K562 (cell line): ENCODE results near the gene SEMA3G. TPM values are rescaled to one million over a fixed set of nuclear protein-coding genes. Genes with fewer than 3 reads are reported as not detected.

Experiments
- ATAC-seq: fragments of 200-7000 bp; cut with Tn5 transposase; 3 replicates; pipeline ENCODE4 v1.9.1; 2020; ENCODE audit warnings: moderate library complexity
- BruUV-seq: library from RNA; stranded (reverse); fragments of 400-500 nt; replicated peaks from 2 replicates; lab custom pipeline; 2021; lab: Mats Ljungman, UMichigan
- CTCF ChIA-PET: fragments of 300-600 bp; formaldehyde crosslinking; extraction: SDS; loops from one replicate; lab custom pipeline; 2021; ENCODE audit warnings: low intra/inter-chr PET ratio; lab: Yijun Ruan, JAX
- POLR2A ChIA-PET: fragments of 300-600, 350-650 bp; sonication (Branson Sonifier 250); formaldehyde crosslinking; extraction: SDS; loops from one replicate; lab custom pipeline; 2021; ENCODE audit warnings: antibody characterized with exemption, inconsistent platforms; lab: Yijun Ruan, JAX
- DNase-seq, 4 experiments: peaks; one replicate each; pipeline versions ENCODE4 v3.0.0 to v3.0.0-alpha.2; 2011 to 2018; ENCODE audit warnings: low spot score in 3 of 4, mixed read lengths in 3 of 4; ENCODE audit errors: extremely low read depth in 1 of 4
- FAIRE-seq: peaks from 2 replicates; lab custom pipeline; 2011; peaks lifted over from hg19 to GRCh38; lab: Jason Lieb, UNC
- H2AFZ ChIP-seq: 2 replicates; pipeline ENCODE4 v1.6.0; 2011; ENCODE audit warnings: low read depth, low read length, control low read depth, inconsistent platforms
- H3K27ac ChIP-seq: fragments of 200-600 bp; 3 replicates; pipeline ENCODE4 v1.8.0; 2011; ENCODE audit warnings: low read depth, mild to moderate bottlenecking, control low read depth, inconsistent platforms, low read length, moderate library complexity, mixed read lengths; ENCODE audit errors: extremely low read depth
- H3K27me3 ChIP-seq, 2 experiments: fragments of 300-600 bp in 1 of 2; 2 replicates in 1 of 2; 3 replicates in 1 of 2; pipeline versions ENCODE4 v1.6.0 to v1.8.0; 2011; ENCODE audit warnings: inconsistent platforms in 2 of 2, low read length in 2 of 2, mild to moderate bottlenecking in 1 of 2, mixed read lengths in 1 of 2, moderate library complexity in 1 of 2; ENCODE audit not compliant: control insufficient read depth in 2 of 2, insufficient read depth in 2 of 2
- H3K36me3 ChIP-seq: fragments of 300-600 bp; 3 replicates; pipeline ENCODE4 v1.8.0; 2011; ENCODE audit warnings: mild to moderate bottlenecking, low read length, inconsistent platforms; ENCODE audit not compliant: control insufficient read depth, insufficient read depth
- H3K4me1 ChIP-seq, 2 experiments: fragments of 200-600 bp in 1 of 2; replicated peaks in 1 of 2; 2 replicates in 1 of 2; 3 replicates in 1 of 2; pipeline versions ENCODE4 v1.5.1 to v1.8.0; 2011; ENCODE audit warnings: inconsistent platforms in 2 of 2, low read length in 2 of 2, mild to moderate bottlenecking in 1 of 2, mixed read lengths in 1 of 2, moderate library complexity in 1 of 2; ENCODE audit not compliant: control insufficient read depth in 2 of 2, insufficient read depth in 2 of 2
- H3K4me2 ChIP-seq: 2 replicates; pipeline ENCODE4 v1.6.1; 2011; ENCODE audit warnings: low read length, control low read depth, inconsistent platforms, mixed read lengths; ENCODE audit not compliant: insufficient read depth
- H3K4me3 ChIP-seq: fragments of 200-600 bp; sonication (generic), shearing (Covaris generic); 2 replicates; pipeline ENCODE4 v1.5.1; 2016; ENCODE audit warnings: control low read depth, inconsistent platforms
- H3K79me2 ChIP-seq: fragments of 200-600 bp; 3 replicates; pipeline ENCODE4 v1.8.0; 2011; ENCODE audit warnings: low read length, inconsistent platforms; ENCODE audit not compliant: control insufficient read depth, insufficient read depth
- H3K9ac ChIP-seq, 2 experiments: 2 replicates each; pipeline versions ENCODE4 v1.6.0 to v1.6.1; 2011; ENCODE audit warnings: low read depth in 2 of 2, low read length in 2 of 2, control low read depth in 1 of 2, inconsistent platforms in 1 of 2, mild to moderate bottlenecking in 1 of 2, mixed read lengths in 1 of 2; ENCODE audit not compliant: insufficient read depth in 1 of 2
- H3K9me1 ChIP-seq: one replicate; pipeline ENCODE4 v1.6.0; 2011; ENCODE audit warnings: inconsistent platforms, mild to moderate bottlenecking, low read length, moderate library complexity; ENCODE audit not compliant: control insufficient read depth, insufficient read depth
- H3K9me3 ChIP-seq: replicated peaks from 2 replicates; pipeline ENCODE4 v1.5.1; 2011; ENCODE audit warnings: low read depth, low read length, inconsistent platforms; ENCODE audit not compliant: control insufficient read depth, insufficient read depth
- H4K20me1 ChIP-seq: replicated peaks from 2 replicates; pipeline ENCODE4 v1.6.1; 2011; ENCODE audit warnings: low read length, inconsistent platforms, mixed read lengths; ENCODE audit not compliant: control insufficient read depth, insufficient read depth
- FOXP4 ChIP-seq: sonication (generic); formaldehyde crosslinking; IDR thresholded peaks from 2 replicates; pipeline ENCODE4 v1.8.0; 2022; ENCODE audit warnings: mild to moderate bottlenecking, missing genetic modification reagents, borderline replicate concordance
- WGBS: fragments of 100-300 bp; shearing (Covaris generic); methylation state at CpG from one replicate; pipeline ENCODE4 v1.1.6; 2016; ENCODE audit warnings: low coverage, mixed read lengths; ENCODE audit not compliant: insufficient coverage; ENCODE audit errors: missing lambda C conversion rate; 5-methylcytosine and 5-hydroxymethylcytosine counted together
- in situ Hi-C: fragments of 300-500 bp; cut with MboI; formaldehyde crosslinking; loops from 4 replicates; pipeline ENCODE4 v1.15.0; 2018; ENCODE audit warnings: inconsistent platforms, mixed read lengths
- intact Hi-C: fragments of 100-400 bp; cut with micrococcal nuclease; formaldehyde crosslinking; loops from 2 replicates; pipeline ENCODE4 v1.14.2; 2022
- polyA plus RNA-seq, 8 experiments: library from polyadenylated mRNA; depleted of rRNA in 4 of 8; stranded (reverse) in 5 of 8; unstranded in 3 of 8; fragments of >200 nt; fragmentation: Nextera tagmentation in 2 of 8; fragmentation: Illumina TruSeq in 1 of 8; extraction: Ambion mirVana in 2 of 8; extraction: Trizol in 1 of 8; gene quantifications; 2 replicates each; pipeline versions ENCODE4 v1.2.1 to v1.2.3, GENCODE V29; 2011 to 2014; ENCODE audit warnings: inconsistent platforms in 1 of 8, missing spikeins in 1 of 8
- total RNA-seq, 7 experiments: library from RNA; depleted of rRNA in 6 of 7; stranded (reverse); fragments of >200 nt in 6 of 7; fragmentation: Illumina TruSeq in 2 of 7; extraction: Trizol in 2 of 7; gene quantifications; 2 replicates each; pipeline versions ENCODE4 v1.2.1 to v1.2.3, GENCODE V29; 2011 to 2021; ENCODE audit warnings: low replicate concordance in 1 of 7

The SEMA3G gene
- total and polyA plus RNA-seq, 9 of the 15 experiments (the other 6 are each of a cell fraction or from before 2014, with no cell fraction given), result 0.04 to 0.07 (median 0.05) TPM; not detected in 6

DNA sequence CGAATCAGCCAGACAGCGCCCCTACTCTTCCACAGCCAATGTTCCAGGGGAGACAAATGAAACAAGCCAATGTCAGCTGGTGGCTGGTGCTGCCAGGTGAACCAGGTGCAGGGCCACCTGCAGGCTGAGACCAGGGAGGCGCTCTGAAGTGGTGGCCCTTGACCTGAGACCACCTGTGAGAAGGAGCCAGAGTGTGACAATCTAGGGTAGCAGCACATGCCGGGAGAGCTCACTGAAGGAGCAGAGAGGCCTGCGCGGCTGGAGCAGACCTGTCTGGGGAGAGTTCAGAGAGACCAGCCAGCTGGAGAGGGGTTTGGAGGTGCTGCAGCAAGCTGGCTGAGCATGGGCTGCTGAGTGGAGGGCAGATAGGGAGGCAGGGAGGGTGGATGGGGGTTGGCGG, 49.5 kb upstream of the SEMA3G start:
- 79% methylated on average over 4 of the region's 7 CpGs for WGBS

More for the DNA sequence above, 49.5 kb upstream of the SEMA3G start:
- no peaks in the 10 kb centered on the region for H3K9me3 ChIP-seq
- H3K4me3 ChIP-seq, result no peak overlapping the region
- CTCF ChIA-PET, result no interaction called here
- DNase-seq (no peak), ATAC-seq (no peak), FAIRE-seq (no peak)
- no peaks in the 10 kb centered on the region for H3K79me2 ChIP-seq
- intact Hi-C loops, result no loop called here
- no peak overlapping the region for H3K4me2 ChIP-seq
- no peak for TF ChIP-seq FOXP4 (CRISPR knock-in tag)
- no peaks in the 10 kb centered on the region for H3K27me3 ChIP-seq
- no peaks in the 10 kb centered on the region for H3K9me1 ChIP-seq
- H3K27ac ChIP-seq, result no peak overlapping the region
- H2AFZ ChIP-seq, result no peak overlapping the region
- peaks cover 5 to 39% of the 10 kb centered on the region in 2 experiments; a peak in 3 of 5 replicates for H3K4me1 ChIP-seq
- H3K36me3 ChIP-seq, result peaks cover 31% of the 10 kb centered on the region; the same call in 2 of the 3 replicates
- H4K20me1 ChIP-seq, result no peaks in the 10 kb centered on the region; the same call in 1 of the 2 replicates
- BruUV-seq, result no TSS peak
- POLR2A ChIA-PET, result interaction anchor here (0.6 to 1.0 kb wide), 2 partner anchors 48 to 407 kb away, joined by 3 to 4 read pairs; no protein-coding TSS in a partner anchor
- in situ Hi-C loops, result no loop called here
- no peak overlapping the region; a peak in 1 of 4 replicates for H3K9ac ChIP-seq
